ENCODE data around the gene POLR1A. TPM values are rescaled to one million over a fixed set of nuclear protein-coding genes. Genes with fewer than 3 reads are reported as not detected.

POLR1A gene
- total RNA-seq: 10 to 100 TPM; 20.1 to 31.7 (median 29.4) TPM

GRCh38 chr2:86105252-86105968 is at the start of gene POLR1A:
Gene POLR1A (minus strand): TSS chr2:86105886. CDS start chr2:86105776, 110 bp downstream.
- peak within 1 kb of the TSS; percentile 75 to 96 (median 92) for H3K4me3 ChIP-seq
- TF ChIP-seq CTCF (IDR thresholded peaks at IDR 0.05 in 4 of 5, conservative IDR thresholded peaks at IDR 0.05 in 1 of 5) (peak in 3 of 5 experiments; percentile 12 to 40 (median 25)), POLR2A (IDR thresholded peaks at IDR 0.05) (no peak)
- no peaks in the 10 kb centered on the region for H3K27me3 ChIP-seq
- intact Hi-C loops (cut with DNase I; ENCODE audit: low total_unique reads) (no loop called here), in situ Hi-C loops (cut with MboI; ENCODE audit: low sequenced_read_pairs in 4 of 4) (no loop called here)
- H3K36me3 ChIP-seq: peaks cover 0 to 20% of the 10 kb centered on the region in 2 donors
- peaks cover 27 to 36% of the 10 kb centered on the region in 2 donors for H3K4me1 ChIP-seq
- H3K27ac ChIP-seq: peak within 1 kb of the TSS; percentile 89 to 96 (median 93)
- H3K9me3 ChIP-seq: no peaks in the 10 kb centered on the region
- ATAC-seq (peak; percentile 93 to 94), DNase-seq (peak; percentile 90 to 94)

GRCh38 chr2:86150502-86150901 is 44.8 kb upstream of the POLR1A start:
- in situ Hi-C loops (cut with MboI; ENCODE audit: low sequenced_read_pairs in 4 of 4) (no loop called here), intact Hi-C loops (cut with DNase I; ENCODE audit: low total_unique reads) (no loop called here)
- Histone ChIP-seq H3K9me3 (no peaks in the 10 kb centered on the region), H3K27ac (peak overlapping the region in 1 of 4 donors; percentile 11), H3K4me3 (no peak overlapping the region), H3K36me3 (peaks cover 0 to 61% of the 10 kb centered on the region in 2 donors), H3K27me3 (no peaks in the 10 kb centered on the region), H3K4me1 (no peaks in the 10 kb centered on the region)
- no peak for TF ChIP-seq CTCF (IDR thresholded peaks at IDR 0.05 in 4 of 5, conservative IDR thresholded peaks at IDR 0.05 in 1 of 5)
- TF ChIP-seq POLR2A (IDR thresholded peaks at IDR 0.05): no peak
- DNase-seq (no peak), ATAC-seq (no peak)

- DNase-seq (no peak), ATAC-seq (no peak)
- H3K36me3 ChIP-seq: peaks cover 0 to 83% of the 10 kb centered on the region in 2 donors
- TF ChIP-seq CTCF (IDR thresholded peaks at IDR 0.05 in 4 of 5, conservative IDR thresholded peaks at IDR 0.05 in 1 of 5) (no peak), POLR2A (IDR thresholded peaks at IDR 0.05) (no peak)
- no peak overlapping the region for H3K4me3 ChIP-seq
- intact Hi-C loops (cut with DNase I; ENCODE audit: low total_unique reads) (no loop called here), in situ Hi-C loops (cut with MboI; ENCODE audit: low sequenced_read_pairs in 4 of 4) (no loop called here)
- H3K27me3 ChIP-seq: no peaks in the 10 kb centered on the region
- no peak overlapping the region for H3K27ac ChIP-seq
- H3K9me3 ChIP-seq: no peaks in the 10 kb centered on the region
- no peaks in the 10 kb centered on the region for H3K4me1 ChIP-seq
These were observed 42.1 kb upstream of the POLR1A start for GRCh38 chr2:86147793-86148192.

- ATAC-seq: no peak
- Histone ChIP-seq H3K36me3 (peaks cover 0 to 85% of the 10 kb centered on the region in 2 donors), H3K4me1 (peaks cover 6 to 10% of the 10 kb centered on the region in 2 donors), H3K9me3 (no peaks in the 10 kb centered on the region), H3K27ac (peak overlapping the region in 1 of 4 donors; percentile 86), H3K4me3 (no peak overlapping the region), H3K27me3 (no peaks in the 10 kb centered on the region)
- DNase-seq: no peak
- in situ Hi-C loops (cut with MboI; ENCODE audit: low sequenced_read_pairs in 4 of 4): no loop called here
- intact Hi-C loops (cut with DNase I; ENCODE audit: low total_unique reads): no loop called here
- no peak for TF ChIP-seq CTCF (IDR thresholded peaks at IDR 0.05 in 4 of 5, conservative IDR thresholded peaks at IDR 0.05 in 1 of 5)
- TF ChIP-seq POLR2A (IDR thresholded peaks at IDR 0.05): no peak
These were observed 38.4 kb upstream of the POLR1A start for GRCh38 chr2:86143926-86144685.

Measured in gastrocnemius medialis (tissue), 4 donors.